ENCODE data around the gene DUOX1. TPM values are rescaled to one million over a fixed set of nuclear protein-coding genes. Genes with fewer than 3 reads are reported as not detected.

Gene DUOX1
- total and polyA plus RNA-seq, 9 of the 15 experiments (the other 6 are each of a cell fraction or from before 2014, with no cell fraction given) = 0.01 to 0.22 (median 0.01) TPM; not detected in 6

GRCh38 chr15:45181491-45182285 is 51.9 kb downstream of the DUOX1 start:
- no peaks in the 10 kb centered on the region for H4K20me1 ChIP-seq (replicated peaks; ENCODE audit: control insufficient read depth, insufficient read depth, low read length)
- no peaks in the 10 kb centered on the region for H3K9me3 ChIP-seq (replicated peaks; ENCODE audit: control insufficient read depth, insufficient read depth, low read depth, low read length)
- no peak overlapping the region for H3K9ac ChIP-seq (ENCODE audit: insufficient read depth in 1 of 2, low read depth in 2 of 2, low read length in 2 of 2)
- in situ Hi-C loops (cut with MboI) = loop anchor here (25.0 kb wide), 1 partner anchor 431 kb away; no protein-coding TSS in a partner anchor
- ATAC-seq = no peak
- no peak overlapping the region for H3K27ac ChIP-seq (ENCODE audit: extremely low read depth, low read depth, low read length)
- no peaks in the 10 kb centered on the region for H3K79me2 ChIP-seq (ENCODE audit: control insufficient read depth, insufficient read depth, low read length)
- no TSS peak for BruUV-seq (replicated peaks)
- H2AFZ ChIP-seq (ENCODE audit: low read depth, low read length) = no peak overlapping the region
- ChIA-PET POLR2A (interaction anchor here (0.7 kb wide), 1 partner anchor 406 kb away, joined by 4 read pairs; the partner anchor contains the start of gene BLOC1S6), CTCF (ENCODE audit: low intra/inter-chr PET ratio) (interaction anchor here (0.6 kb wide), 1 partner anchor 249 kb away, joined by 3 read pairs; no protein-coding TSS in a partner anchor)
- no peak overlapping the region for H3K4me2 ChIP-seq (ENCODE audit: insufficient read depth, low read length)
- intact Hi-C loops (cut with micrococcal nuclease) = no loop called here
- DNase-seq (ENCODE audit: extremely low read depth in 1 of 4, low spot score in 3 of 4) = no peak
- H3K4me3 ChIP-seq = no peak overlapping the region
- no peaks in the 10 kb centered on the region for H3K9me1 ChIP-seq (ENCODE audit: control insufficient read depth, insufficient read depth, low read length)
- 41% methylated on average over 9 of the region's 9 CpGs for WGBS (ENCODE audit: insufficient coverage, low coverage, missing lambda C conversion rate)
- no peaks in the 10 kb centered on the region for H3K27me3 ChIP-seq (ENCODE audit: control insufficient read depth in 2 of 2, insufficient read depth in 2 of 2, low read length in 2 of 2)
- peaks cover 9 to 10% of the 10 kb centered on the region in 2 experiments; a peak in 3 of 5 replicates for H3K4me1 ChIP-seq (replicated peaks in 1 of 2; ENCODE audit: control insufficient read depth in 2 of 2, insufficient read depth in 2 of 2, low read length in 2 of 2)
- no peak for TF ChIP-seq SRSF9 (IDR thresholded peaks at IDR 0.05; ENCODE audit: borderline replicate concordance, low read depth, low read length)
- no peak for TF ChIP-seq NFXL1 (CRISPR knock-in tag; IDR thresholded peaks at IDR 0.05)
- TF ChIP-seq ZNF609 (CRISPR knock-in tag; IDR thresholded peaks at IDR 0.05; ENCODE audit: borderline replicate concordance) = no peak
- TF ChIP-seq HMGXB4 (CRISPR knock-in tag; IDR thresholded peaks at IDR 0.05) = no peak
- TF ChIP-seq ZNF57 (CRISPR knock-in tag; IDR thresholded peaks at IDR 0.05) = no peak
- no peak for TF ChIP-seq ZEB2 (IDR thresholded peaks at IDR 0.05)
- TF ChIP-seq NRF1 (conservative IDR thresholded peaks at IDR 0.05 in 1 of 2, IDR thresholded peaks at IDR 0.05 in 1 of 2) = no peak
- TF ChIP-seq ZBTB34 (CRISPR knock-in tag; IDR thresholded peaks at IDR 0.05) = no peak
- no peaks in the 10 kb centered on the region for H3K36me3 ChIP-seq (ENCODE audit: control insufficient read depth, insufficient read depth, low read length)
- no peak for FAIRE-seq
